ENCODE measurements around the gene PAQR5. TPM values are rescaled to one million over a fixed set of nuclear protein-coding genes. Genes with fewer than 3 reads are reported as not detected.

Gene PAQR5
- total RNA-seq, 1 experiment from 2014 or later: 34.0 TPM

DNA sequence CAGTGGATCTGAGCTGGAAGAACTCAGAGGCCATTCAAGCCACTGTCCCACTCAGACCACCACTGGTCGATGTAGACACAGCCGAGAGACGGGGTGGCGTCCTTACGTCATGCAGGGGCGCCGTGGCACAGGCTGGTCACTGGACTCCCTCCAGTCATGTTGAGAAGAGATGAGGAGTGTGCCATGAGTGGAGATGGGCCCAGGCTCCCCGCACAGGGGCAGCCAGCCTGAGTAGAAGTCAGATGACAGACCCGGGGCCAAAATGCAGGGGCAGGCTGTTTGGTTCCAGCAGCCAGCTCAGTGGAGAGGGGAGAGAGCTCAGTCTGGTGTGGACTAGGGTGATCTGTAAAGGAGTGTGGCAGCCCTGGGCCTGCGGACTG lies 82.0 kb downstream of the PAQR5 start:
- no peaks in the 10 kb centered on the region for H4K20me1 ChIP-seq (ENCODE audit: insufficient read depth)
- intact Hi-C loops (cut with micrococcal nuclease): no loop called here
- H3K9ac ChIP-seq (ENCODE audit: low read length): no peak overlapping the region
- H3K4me3 ChIP-seq (replicated peaks in 1 of 2; ENCODE audit: low read depth in 1 of 2, low read length in 2 of 2): no peak overlapping the region
- no peak overlapping the region for H3K4me2 ChIP-seq (ENCODE audit: low read length)
- no TSS peak for BruUV-seq (replicated peaks)
- DNase-seq (ENCODE audit: low read depth, low spot score): no peak
- H3K36me3 ChIP-seq (ENCODE audit: control insufficient read depth in 1 of 2, insufficient read depth in 2 of 2, low read length in 2 of 2): no peaks in the 10 kb centered on the region; a peak in 1 of 4 replicates
- 0 out of 2 replicates have a peak, but pooled peaks have one; percentile 11 for ATAC-seq
- no peak overlapping the region for H3K27ac ChIP-seq (ENCODE audit: low read depth, low read length)
- H3K27me3 ChIP-seq (ENCODE audit: insufficient read depth, low read length): no peaks in the 10 kb centered on the region
- H3K9me3 ChIP-seq (ENCODE audit: control insufficient read depth in 1 of 2, insufficient read depth in 1 of 2, low read depth in 1 of 2, low read length in 2 of 2): no peaks in the 10 kb centered on the region
- no peak overlapping the region for H2AFZ ChIP-seq (ENCODE audit: low read depth, low read length, poor library complexity, severe bottlenecking)
- H3K79me2 ChIP-seq (ENCODE audit: insufficient read depth, low read length): no peaks in the 10 kb centered on the region
- no peaks in the 10 kb centered on the region for H3K9me2 ChIP-seq (ENCODE audit: insufficient read depth)
- ChIA-PET RAD21 (ENCODE audit: low non-redundant PET in 1 of 2, low total read pairs in 2 of 2, uncharacterized antibody in 2 of 2, unreplicated experiment in 2 of 2) (no interaction called here), CTCF (no interaction called here), POLR2A (no interaction called here)
- TF ChIP-seq POLR2AphosphoS5 (IDR thresholded peaks at IDR 0.05; ENCODE audit: low read depth, low read length) (no peak), CBX3 (IDR thresholded peaks at IDR 0.05; ENCODE audit: low read depth) (no peak), TCF7L2 (IDR thresholded peaks at IDR 0.05; ENCODE audit: borderline replicate concordance, extremely low read depth, insufficient read depth, insufficient read length) (no peak), ZFX (IDR thresholded peaks at IDR 0.05) (no peak), YY1 (IDR thresholded peaks at IDR 0.05; ENCODE audit: extremely low read depth, insufficient replicate concordance, low read depth, low read length) (no peak), RAD21 (IDR thresholded peaks at IDR 0.05; ENCODE audit: low read depth) (no peak), SP1 (IDR thresholded peaks at IDR 0.05; ENCODE audit: low read depth) (no peak), JUND (IDR thresholded peaks at IDR 0.05) (no peak), POLR2A (IDR thresholded peaks at IDR 0.05; ENCODE audit: borderline replicate concordance, extremely low read depth, insufficient read depth, insufficient read length) (no peak), SIN3A (IDR thresholded peaks at IDR 0.05; ENCODE audit: low read depth) (no peak), EZH2phosphoT487 (IDR thresholded peaks at IDR 0.05; ENCODE audit: borderline replicate concordance) (no peak), EZH2 (IDR thresholded peaks at IDR 0.05) (no peak), ZNF274 (IDR thresholded peaks at IDR 0.05; ENCODE audit: low read depth, low read length) (no peak), SRF (IDR thresholded peaks at IDR 0.05; ENCODE audit: low read depth) (no peak), EGR1 (IDR thresholded peaks at IDR 0.05; ENCODE audit: low read depth) (no peak)
- TF ChIP-seq, protein P1, sequence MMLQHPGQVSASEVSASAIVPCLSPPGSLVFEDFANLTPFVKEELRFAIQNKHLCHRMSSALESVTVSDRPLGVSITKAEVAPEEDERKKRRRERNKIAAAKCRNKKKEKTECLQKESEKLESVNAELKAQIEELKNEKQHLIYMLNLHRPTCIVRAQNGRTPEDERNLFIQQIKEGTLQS (IDR thresholded peaks at IDR 0.05): no peak
- TF ChIP-seq, protein P2, sequence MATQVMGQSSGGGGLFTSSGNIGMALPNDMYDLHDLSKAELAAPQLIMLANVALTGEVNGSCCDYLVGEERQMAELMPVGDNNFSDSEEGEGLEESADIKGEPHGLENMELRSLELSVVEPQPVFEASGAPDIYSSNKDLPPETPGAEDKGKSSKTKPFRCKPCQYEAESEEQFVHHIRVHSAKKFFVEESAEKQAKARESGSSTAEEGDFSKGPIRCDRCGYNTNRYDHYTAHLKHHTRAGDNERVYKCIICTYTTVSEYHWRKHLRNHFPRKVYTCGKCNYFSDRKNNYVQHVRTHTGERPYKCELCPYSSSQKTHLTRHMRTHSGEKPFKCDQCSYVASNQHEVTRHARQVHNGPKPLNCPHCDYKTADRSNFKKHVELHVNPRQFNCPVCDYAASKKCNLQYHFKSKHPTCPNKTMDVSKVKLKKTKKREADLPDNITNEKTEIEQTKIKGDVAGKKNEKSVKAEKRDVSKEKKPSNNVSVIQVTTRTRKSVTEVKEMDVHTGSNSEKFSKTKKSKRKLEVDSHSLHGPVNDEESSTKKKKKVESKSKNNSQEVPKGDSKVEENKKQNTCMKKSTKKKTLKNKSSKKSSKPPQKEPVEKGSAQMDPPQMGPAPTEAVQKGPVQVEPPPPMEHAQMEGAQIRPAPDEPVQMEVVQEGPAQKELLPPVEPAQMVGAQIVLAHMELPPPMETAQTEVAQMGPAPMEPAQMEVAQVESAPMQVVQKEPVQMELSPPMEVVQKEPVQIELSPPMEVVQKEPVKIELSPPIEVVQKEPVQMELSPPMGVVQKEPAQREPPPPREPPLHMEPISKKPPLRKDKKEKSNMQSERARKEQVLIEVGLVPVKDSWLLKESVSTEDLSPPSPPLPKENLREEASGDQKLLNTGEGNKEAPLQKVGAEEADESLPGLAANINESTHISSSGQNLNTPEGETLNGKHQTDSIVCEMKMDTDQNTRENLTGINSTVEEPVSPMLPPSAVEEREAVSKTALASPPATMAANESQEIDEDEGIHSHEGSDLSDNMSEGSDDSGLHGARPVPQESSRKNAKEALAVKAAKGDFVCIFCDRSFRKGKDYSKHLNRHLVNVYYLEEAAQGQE (IDR thresholded peaks at IDR 0.05; ENCODE audit: low read depth): no peak
- TF ChIP-seq, protein P3, sequence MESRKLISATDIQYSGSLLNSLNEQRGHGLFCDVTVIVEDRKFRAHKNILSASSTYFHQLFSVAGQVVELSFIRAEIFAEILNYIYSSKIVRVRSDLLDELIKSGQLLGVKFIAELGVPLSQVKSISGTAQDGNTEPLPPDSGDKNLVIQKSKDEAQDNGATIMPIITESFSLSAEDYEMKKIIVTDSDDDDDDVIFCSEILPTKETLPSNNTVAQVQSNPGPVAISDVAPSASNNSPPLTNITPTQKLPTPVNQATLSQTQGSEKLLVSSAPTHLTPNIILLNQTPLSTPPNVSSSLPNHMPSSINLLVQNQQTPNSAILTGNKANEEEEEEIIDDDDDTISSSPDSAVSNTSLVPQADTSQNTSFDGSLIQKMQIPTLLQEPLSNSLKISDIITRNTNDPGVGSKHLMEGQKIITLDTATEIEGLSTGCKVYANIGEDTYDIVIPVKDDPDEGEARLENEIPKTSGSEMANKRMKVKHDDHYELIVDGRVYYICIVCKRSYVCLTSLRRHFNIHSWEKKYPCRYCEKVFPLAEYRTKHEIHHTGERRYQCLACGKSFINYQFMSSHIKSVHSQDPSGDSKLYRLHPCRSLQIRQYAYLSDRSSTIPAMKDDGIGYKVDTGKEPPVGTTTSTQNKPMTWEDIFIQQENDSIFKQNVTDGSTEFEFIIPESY (IDR thresholded peaks at IDR 0.05; ENCODE audit: extremely low read depth, insufficient replicate concordance, low read length): no peak
- TF ChIP-seq, protein P4, sequence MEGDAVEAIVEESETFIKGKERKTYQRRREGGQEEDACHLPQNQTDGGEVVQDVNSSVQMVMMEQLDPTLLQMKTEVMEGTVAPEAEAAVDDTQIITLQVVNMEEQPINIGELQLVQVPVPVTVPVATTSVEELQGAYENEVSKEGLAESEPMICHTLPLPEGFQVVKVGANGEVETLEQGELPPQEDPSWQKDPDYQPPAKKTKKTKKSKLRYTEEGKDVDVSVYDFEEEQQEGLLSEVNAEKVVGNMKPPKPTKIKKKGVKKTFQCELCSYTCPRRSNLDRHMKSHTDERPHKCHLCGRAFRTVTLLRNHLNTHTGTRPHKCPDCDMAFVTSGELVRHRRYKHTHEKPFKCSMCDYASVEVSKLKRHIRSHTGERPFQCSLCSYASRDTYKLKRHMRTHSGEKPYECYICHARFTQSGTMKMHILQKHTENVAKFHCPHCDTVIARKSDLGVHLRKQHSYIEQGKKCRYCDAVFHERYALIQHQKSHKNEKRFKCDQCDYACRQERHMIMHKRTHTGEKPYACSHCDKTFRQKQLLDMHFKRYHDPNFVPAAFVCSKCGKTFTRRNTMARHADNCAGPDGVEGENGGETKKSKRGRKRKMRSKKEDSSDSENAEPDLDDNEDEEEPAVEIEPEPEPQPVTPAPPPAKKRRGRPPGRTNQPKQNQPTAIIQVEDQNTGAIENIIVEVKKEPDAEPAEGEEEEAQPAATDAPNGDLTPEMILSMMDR (IDR thresholded peaks at IDR 0.05 in 2 of 3, conservative IDR thresholded peaks at IDR 0.05 in 1 of 3; ENCODE audit: borderline replicate concordance in 1 of 3, insufficient read depth in 1 of 3, low read depth in 2 of 3, low read length in 2 of 3): no peak
- no peaks in the 10 kb centered on the region for H3K4me1 ChIP-seq (ENCODE audit: control insufficient read depth in 1 of 2, insufficient read depth in 2 of 2, low read length in 2 of 2)

Data from HCT116 (cell line).